ENCODE results near the gene SPAG7. TPM values are rescaled to one million over a fixed set of nuclear protein-coding genes. Genes with fewer than 3 reads are reported as not detected.

SPAG7 gene
- total RNA-seq, 1 donor from 2014 or later, result 40.5 TPM

GRCh38 chr17:4944554-4945175 lies 23.0 kb downstream of the SPAG7 start:
- TF ChIP-seq CTCF (IDR thresholded peaks at IDR 0.05; ENCODE audit: insufficient read depth, low read length, severe bottlenecking), result no peak
- peaks cover 16% of the 10 kb centered on the region for H3K36me3 ChIP-seq (ENCODE audit: control insufficient read depth, insufficient read depth, low read length)
- DNase-seq (ENCODE audit: low read depth), result no peak
- H3K4me3 ChIP-seq (ENCODE audit: low read depth, low read length), result no peak overlapping the region
- H3K27me3 ChIP-seq (ENCODE audit: control insufficient read depth, insufficient read depth, low read length), result no peaks in the 10 kb centered on the region
- FAIRE-seq, result no peak

GRCh38 chr17:4944163-4944553 lies 23.5 kb downstream of the SPAG7 start:
- Histone ChIP-seq H3K4me3 (ENCODE audit: low read depth, low read length) (no peak overlapping the region), H3K27me3 (ENCODE audit: control insufficient read depth, insufficient read depth, low read length) (no peaks in the 10 kb centered on the region), H3K36me3 (ENCODE audit: control insufficient read depth, insufficient read depth, low read length) (peaks cover 16% of the 10 kb centered on the region)
- no peak for DNase-seq (ENCODE audit: low read depth)
- no peak for FAIRE-seq
- no peak for TF ChIP-seq CTCF (IDR thresholded peaks at IDR 0.05; ENCODE audit: insufficient read depth, low read length, severe bottlenecking)

GRCh38 chr17:4942760-4943508 lies 24.7 kb downstream of the SPAG7 start:
- peaks cover 25% of the 10 kb centered on the region for H3K36me3 ChIP-seq (ENCODE audit: control insufficient read depth, insufficient read depth, low read length)
- no peak for FAIRE-seq
- no peak for DNase-seq (ENCODE audit: low read depth)
- H3K4me3 ChIP-seq (ENCODE audit: low read depth, low read length), result no peak overlapping the region
- no peaks in the 10 kb centered on the region for H3K27me3 ChIP-seq (ENCODE audit: control insufficient read depth, insufficient read depth, low read length)
- TF ChIP-seq CTCF (IDR thresholded peaks at IDR 0.05; ENCODE audit: insufficient read depth, low read length, severe bottlenecking), result no peak

GRCh38 chr17:4941319-4941610 lies 26.4 kb downstream of the SPAG7 start:
- FAIRE-seq, result no peak

GRCh38 chr17:4940555-4941318 lies 26.9 kb downstream of the SPAG7 start:
- no peak for TF ChIP-seq CTCF (IDR thresholded peaks at IDR 0.05; ENCODE audit: insufficient read depth, low read length, severe bottlenecking)
- Histone ChIP-seq H3K36me3 (ENCODE audit: control insufficient read depth, insufficient read depth, low read length) (peaks cover 32% of the 10 kb centered on the region), H3K4me3 (ENCODE audit: low read depth, low read length) (peak overlapping the region; percentile 93), H3K27me3 (ENCODE audit: control insufficient read depth, insufficient read depth, low read length) (no peaks in the 10 kb centered on the region)
- FAIRE-seq (no peak), DNase-seq (ENCODE audit: low read depth) (no peak)

More at GRCh38 chr17:4941319-4941610, 26.4 kb downstream of the SPAG7 start:
- H3K27me3 ChIP-seq (ENCODE audit: control insufficient read depth, insufficient read depth, low read length), result no peaks in the 10 kb centered on the region
- DNase-seq (ENCODE audit: low read depth), result no peak
- no peak for TF ChIP-seq CTCF (IDR thresholded peaks at IDR 0.05; ENCODE audit: insufficient read depth, low read length, severe bottlenecking)
- H3K36me3 ChIP-seq (ENCODE audit: control insufficient read depth, insufficient read depth, low read length), result peaks cover 31% of the 10 kb centered on the region
- peak overlapping the region; percentile 93 for H3K4me3 ChIP-seq (ENCODE audit: low read depth, low read length)
